HS-27A (cell line): ENCODE data around the gene SSTR3.

Experiments
- DNase-seq: peaks from one replicate; pipeline ENCODE4 v3.0.0-alpha.2; 2012; ENCODE audit warnings: low read depth, missing footprints

The SSTR3 gene

DNA sequence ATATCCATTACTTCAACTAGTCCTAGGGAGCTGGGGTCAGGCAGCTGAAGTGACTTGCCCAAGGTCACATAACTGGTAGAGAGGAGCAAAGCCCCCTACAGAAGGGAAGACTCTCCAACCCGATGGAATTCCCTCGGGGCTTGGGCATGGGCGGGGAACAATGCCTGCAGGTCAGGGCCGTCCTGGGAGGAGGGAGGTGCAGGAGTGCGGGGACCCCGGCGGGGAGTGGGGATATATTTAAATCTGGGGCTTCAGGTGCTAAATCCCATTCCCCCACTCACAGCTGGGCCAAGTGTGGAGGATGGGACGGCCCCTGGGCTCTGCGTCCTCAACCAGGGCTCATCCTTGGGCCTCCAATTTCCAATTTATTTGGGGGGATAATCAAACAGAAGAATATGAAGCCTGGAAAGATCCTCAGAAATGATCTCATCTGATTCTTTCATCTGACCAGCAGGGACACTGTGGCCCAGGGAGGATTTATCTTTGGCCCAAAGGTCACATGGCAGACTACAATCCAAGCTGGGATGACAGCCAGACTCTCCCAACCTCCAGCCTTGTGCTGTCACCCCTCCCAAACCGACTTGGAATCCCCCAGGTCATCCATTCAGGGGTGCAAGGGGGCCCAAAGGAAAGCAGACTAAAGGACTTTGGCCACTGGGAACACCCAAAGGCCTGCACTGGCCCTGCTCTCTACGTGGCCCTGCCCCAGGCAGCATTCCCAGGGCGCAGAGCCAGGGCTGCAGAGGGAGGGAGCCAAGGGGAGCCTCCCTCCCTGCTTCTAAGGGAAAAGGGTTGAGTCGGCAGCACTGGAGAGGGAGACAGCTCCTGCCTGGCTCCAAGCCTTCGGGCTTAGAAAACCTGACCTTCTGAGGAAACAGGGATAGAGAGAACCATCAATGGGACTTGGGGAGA is 15.5 kb downstream of the SSTR3 start:
- DNase-seq, result no peak

DNA sequence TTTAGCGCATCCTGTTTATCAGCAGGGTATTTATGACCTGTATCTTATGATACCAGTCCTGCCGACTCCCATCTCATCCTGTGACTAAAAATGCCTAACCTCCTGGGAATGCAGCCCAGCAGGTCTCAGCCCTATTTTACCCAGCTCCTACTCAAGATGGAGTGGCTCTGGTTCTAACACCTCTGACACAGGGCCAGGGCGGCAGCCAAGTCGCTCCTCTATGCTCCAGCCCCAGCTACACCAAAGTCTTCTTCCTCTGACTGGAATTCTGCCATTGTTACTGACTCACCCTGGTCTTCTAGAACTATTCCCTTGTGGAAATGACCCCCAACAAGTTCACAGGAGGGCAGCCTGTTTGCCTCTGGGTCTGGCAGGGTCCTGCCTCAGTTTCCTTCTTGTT is 16.4 kb downstream of the SSTR3 start:
- no peak for DNase-seq

DNA sequence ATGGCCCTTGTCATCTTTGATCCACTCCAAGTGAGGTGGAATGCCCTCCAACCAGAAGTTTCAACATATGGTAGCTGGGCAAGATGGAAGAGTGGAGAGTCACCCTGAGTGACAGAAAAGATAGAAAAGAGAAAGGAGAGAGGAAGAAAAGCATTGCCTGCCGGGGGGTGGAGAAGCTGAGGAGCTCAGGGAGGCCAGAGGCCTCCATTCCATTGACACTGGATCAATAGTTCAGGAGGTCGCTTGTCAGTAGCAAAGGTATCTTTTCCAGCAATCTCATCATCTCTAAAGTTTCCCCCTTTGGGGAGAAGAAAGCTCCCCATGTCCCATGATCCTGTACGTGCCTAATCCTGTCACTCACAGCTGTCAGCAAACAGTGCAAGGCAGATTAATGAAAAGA is 17.5 kb downstream of the SSTR3 start:
- DNase-seq, result no peak

DNA sequence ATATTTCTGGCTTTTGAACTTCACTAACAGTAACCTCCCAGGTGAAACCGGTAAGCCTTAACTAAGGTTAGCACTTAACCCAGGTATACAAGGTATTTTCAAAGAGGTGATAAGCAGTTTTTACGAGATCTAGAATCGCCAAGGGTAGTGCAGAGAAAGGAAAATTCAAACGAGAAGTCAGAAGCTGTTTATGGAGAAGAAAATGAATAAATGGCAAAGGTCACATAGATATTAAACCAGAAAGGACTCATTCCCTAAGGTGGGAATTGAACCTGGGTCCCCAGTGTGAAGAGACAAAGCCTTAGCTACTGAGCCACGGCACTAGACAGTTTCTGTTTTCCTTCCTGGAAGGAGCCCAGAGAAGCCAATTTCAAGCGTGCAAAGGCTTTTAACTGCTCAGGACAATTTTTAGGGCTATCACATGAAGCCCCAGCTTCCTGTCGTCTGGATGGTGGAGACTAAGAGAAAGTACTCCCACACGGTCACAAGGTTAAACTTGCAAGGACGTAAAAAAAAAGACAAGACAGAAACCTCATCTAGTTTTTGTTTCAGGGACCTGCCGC is 18.6 kb downstream of the SSTR3 start:
- DNase-seq, result no peak

DNA sequence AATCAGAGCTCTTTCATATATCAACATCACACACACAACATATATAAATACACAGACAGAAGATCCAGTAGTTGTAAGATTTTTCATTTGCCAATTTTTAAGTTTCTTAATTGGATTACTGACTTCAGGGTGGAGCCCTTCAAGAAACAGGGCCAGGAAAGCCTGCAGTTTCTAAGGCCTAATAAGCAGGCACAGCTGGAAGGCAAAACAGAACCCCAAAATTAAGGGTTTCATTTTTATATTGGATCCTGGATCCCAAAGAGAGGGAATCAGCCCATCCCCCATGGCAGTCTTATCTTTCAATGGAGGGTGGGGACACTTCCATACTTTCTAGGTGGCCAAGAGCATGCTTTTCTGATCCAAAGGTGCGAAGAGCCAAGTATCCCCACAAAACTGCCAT is 19.5 kb downstream of the SSTR3 start:
- no peak for DNase-seq

DNA sequence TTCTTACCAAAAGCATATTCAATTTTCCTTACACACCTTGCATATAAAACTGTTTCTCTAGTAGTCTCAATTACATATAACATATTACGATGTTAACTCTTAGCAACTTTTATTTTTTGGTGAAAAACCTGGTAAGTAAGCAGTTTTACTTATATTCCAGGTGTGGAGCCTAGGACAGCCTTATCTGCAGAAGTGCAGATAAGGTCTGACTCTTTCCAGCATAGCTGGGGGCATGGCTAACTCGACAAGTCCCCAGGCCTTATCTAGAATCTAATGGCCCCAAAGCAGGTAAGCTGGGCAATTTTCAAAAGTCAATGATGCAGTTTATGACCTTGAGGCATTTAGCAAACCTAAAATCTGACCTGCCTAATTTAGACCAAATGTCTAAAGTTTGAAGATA is 20.1 kb downstream of the SSTR3 start:
- no peak for DNase-seq

DNA sequence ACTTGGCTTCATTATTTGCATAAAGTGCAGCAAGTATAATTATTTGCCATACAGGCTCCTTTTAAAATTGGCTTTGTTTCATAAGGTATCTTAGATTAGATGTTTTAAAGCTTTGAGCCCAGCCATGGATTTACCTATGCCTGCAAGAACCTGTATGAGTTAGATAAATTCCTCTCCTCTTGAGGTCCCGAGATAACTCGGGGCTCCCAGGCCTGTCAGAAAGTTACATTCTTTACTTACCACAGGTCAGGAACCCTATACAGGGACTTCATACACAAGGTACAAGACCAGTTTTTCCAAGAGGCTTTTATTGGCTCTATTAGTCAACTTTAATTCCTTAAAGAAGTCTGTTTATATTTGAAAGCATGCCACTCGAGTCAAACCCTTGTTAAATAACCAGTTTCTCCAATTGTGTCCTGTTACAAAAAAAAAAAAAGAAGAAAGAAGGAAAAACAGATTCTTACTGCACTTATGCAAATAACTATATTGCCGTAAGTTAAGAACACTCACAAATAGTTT is 22.0 kb downstream of the SSTR3 start:
- no peak for DNase-seq

DNA sequence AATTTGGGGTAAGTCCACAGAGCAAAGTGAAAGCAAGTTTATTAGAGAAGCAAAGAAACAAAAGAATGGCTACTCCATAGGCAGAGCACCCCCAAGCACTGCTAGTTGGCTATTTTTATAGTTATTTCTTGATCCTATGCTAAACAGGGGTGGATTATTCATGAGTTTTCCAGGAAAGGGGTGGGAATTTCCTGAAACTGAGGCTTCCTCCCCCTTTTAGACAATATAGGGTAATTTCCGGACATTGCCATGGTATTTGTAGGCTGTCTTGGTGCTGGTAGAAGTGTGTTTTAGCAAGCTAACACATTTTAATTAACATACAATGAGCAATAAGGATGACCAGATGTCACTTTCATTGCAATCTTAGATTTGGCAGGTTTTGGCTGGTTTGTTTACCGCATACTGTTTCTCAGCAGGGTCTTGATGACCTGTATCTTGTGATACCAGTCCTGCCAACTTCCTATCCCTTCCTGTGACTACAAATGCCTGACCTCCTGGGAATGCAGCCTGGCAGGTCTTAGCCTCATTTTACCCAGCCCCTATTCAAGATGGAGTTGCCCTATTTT is 23.3 kb downstream of the SSTR3 start:
- no peak for DNase-seq

DNA sequence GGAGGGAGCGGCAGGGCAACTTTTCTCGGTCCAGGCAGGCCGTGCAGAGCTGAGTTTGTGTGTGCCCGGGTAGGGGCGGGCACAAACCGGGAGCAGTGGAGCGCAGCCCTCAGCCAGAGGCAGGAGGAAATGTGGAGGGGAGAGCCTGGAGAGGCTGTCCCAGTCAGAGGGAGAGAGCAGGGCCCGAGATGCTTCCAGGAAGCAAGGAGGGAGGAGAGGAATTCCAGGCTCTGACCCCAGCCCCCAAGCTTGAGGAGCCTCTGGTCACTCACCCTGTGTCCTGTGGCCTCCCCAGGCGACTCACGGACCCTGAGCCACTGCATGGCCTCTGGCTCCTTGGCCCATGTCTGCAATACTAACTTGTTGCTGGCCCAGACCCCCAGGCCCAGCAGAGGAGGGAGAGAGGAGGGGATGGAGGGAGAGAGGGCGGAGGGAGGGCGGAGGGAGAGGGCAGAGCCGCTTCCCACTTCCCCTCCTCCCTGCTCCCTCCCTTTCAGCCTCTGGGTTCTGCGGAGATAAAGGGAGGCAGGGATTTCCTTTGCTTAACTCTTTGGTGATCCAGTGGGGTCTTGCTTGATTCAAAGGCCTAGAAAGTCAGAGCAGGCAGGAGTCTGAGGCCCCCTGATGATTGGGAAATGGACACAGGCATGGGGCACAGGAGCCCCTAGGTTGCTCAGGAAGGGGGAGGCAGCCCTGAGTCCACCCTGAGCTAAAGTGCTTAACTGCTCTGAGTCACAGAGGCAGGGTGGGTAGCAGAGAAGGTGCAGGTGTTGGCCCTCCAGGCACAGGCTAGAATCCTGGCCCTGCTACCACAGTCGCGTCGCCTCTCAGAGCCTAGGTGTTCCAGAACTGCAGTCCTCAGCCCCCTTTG is 24.2 kb downstream of the SSTR3 start, which contains the start of gene C1QTNF6:
Gene C1QTNF6, minus strand, starts transcription at position 357 of the 871 bp plus-strand sequence. Its CDS starts 34 bp downstream, at position 323.
- no peak for DNase-seq

DNA sequence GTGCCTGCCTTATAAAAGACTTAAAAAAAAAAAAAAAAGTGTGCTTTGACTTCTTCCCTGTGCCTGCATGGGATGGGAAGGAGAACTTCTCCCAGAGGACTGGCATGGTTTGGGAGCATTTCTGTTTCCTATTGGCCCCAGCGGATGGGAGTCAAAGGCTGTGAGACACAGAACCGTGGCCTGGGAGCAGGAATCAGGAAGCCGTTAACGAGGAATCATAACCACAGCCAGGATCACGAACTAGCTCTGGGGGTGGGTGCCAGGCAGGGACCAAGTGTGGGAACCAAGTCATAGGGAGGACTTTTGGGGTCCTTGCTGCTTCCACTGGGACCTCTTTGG is 24.8 kb downstream of the SSTR3 start:
- no peak for DNase-seq

DNA sequence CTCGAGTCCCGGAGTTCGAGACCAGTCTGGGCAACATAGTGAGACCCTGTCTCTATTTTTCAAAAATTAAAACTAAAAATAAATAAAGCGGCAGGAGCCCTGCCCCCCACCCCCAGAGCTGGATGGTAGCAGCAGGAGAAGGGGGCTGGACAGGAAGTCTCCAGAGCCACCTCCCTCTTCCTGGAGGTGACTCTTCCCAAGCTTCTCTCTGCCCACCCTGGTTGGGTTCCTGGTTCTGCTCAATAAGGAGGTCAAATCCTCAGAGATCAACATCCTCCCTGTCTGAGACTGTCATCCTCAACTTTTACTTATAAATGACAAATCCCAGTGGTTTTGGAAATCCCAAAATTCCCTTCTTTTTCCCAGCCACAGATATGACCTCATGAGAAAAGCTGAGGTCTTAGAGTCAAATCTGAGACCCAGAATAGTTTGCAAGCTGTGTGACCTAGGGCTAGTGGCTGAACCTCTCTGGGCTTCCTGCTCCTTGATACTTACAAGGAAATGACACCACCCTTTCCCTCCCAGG is 25.2 kb downstream of the SSTR3 start:
- DNase-seq, result no peak

DNA sequence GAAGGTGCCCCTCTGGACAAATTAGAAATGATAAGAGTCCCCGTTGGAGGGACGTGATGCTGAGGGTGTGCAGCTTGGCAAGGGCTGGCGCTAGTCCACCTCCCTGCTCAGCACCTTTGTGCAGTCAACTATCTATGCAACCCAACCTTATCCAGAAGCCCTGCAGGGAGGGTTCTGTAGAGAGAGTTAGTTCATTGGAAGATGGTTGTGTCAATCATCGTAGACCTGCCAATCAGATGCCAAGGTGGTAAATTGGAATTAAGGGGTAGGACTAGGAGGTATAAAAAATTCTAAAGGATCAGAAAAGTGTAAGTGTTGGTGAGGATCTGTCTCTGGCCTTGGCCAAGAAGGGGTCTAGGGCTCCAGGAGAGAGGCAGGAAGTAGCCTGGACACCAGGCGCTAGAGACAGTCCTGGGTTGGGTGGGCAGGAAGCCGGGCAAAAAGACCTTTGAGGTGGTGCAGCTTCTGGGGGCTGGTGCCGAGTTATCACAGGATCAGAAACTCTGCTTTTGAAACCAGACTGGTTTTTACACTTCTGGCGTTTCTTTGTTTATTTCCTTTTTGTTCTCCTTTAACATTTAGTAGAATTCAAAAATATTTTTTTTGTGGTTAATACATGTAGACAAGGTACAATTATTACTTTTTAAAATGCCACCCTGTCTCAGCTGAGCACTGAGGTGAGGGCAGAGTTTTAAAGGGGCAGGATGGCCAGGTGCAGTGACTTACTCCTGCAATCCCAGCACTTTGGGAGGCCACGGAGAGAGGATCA is 25.9 kb downstream of the SSTR3 start:
- no peak for DNase-seq

DNA sequence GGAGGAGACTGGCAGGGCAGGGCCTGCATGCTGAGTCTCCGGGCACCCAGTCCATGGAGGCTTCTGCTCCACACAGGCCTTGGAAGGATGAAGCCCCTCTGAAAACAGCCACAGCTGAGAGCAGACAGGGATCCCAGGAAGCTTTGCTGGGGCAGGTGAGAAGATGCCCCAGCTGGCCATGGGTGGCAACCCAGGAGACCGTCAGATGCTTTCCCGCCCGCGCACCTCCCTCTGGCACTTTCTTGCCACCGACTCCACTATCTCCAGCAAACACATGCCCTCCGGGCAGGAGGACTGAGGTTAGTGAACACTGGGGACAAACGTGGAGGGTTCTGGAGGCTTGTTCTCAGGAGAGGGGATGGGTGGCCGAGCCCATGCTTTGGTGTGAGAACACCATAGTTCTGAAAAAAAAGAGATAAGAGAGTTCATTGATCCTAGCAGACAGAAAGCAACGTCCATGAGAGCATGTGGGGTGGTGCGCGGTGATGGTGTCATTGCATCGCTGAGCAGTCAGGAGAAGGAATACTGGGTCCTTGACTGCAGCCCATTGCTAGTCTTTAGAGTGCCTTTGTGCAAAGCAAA is 26.5 kb downstream of the SSTR3 start:
- DNase-seq, result no peak

DNA sequence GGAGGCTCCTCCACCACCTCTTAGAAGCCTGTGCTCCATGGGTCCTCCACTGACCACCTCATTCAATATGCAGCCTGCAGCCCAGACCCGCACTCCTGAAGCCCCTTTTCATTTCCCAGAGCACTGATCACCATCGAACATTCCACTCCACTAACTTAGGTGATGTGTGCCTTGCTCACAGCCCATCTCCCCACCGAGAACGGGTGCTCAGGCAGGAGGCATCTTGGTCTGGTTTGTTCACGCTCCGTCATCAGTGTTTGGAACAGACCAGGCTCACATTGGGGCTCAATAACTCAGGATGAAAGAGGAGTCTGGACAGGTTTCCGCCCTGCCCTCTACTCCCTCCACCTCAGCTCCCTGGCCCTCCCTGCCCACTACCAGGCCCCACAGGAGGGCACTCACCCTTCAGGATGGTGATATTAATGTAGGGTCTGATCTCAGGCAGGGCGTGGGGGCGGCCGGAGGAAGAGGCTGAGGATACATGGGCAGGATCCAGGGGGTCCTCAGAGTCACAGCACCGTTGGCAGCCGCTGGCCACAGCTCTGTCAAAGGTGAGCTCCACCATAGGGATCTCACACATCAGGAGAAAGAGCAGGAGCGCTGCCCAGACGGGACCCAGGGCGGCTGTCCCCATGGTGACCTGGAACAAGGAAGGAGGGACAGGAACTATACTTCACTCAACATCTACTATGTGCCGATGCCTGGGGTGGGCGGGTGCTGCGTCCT is 27.3 kb downstream of the SSTR3 start:
- no peak for DNase-seq

DNA sequence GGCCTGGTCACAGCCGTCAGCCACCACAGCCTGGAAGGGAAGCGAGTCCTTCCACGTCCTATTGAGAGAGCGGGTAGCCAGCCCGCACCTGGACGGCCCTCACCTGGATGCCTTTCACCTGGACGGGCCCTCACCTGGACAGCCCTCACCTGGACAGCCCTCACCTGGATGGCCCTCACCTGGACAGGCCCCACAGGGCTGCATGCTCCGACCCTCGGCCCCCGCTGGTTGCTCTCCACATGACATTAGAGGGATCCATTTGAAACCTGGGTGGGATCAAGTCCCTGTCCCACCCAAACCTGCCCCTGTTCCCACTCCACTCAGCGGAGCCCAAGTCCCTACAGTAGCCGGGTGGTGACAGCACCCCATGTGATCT is 27.9 kb downstream of the SSTR3 start:
- no peak for DNase-seq

DNA sequence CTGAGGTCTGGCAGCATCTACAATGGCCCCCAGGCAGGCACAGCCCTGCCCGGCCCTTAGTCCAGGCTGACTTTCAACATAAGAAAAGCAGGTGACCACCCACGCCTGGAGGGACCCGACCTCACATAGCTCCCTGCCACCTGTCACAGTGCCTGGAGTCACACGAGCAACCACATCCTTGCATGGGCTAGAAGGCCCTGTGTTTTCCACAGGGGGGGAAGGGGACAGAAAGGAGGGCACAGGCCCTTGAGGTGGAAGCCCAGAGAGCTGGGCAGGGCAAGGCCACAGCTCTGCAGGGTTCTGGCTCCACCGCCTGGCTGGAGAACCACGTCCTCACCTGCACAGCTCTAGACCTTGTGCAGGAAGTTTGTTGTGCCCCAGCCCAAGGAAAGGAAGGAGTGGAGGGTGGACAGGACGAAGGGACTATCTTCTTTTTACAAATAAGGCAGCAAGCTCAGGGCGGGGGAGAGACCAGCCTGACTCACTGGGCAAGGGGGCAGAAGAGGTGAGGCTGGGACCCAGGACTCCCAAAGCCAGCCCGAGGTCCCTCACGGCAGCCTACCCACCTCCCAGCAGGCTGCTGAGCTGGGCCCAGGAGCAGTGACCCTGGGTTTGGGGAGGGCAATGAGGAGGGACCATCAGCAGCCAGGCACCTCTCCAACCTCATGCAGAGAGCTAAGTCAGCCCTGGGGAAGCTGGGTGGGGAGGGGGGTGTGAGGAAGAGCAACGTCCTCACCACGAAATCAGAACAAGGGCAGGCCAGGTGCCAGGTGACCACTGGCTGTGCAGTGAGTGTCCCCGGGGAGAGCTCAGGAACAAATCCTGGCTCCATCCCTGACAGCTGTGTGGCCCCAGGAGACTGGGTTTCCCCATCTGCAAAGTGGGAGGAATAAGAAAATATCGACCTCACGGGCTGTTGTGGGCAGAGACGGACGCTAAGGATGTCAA is 28.6 kb downstream of the SSTR3 start:
- DNase-seq, result no peak

DNA sequence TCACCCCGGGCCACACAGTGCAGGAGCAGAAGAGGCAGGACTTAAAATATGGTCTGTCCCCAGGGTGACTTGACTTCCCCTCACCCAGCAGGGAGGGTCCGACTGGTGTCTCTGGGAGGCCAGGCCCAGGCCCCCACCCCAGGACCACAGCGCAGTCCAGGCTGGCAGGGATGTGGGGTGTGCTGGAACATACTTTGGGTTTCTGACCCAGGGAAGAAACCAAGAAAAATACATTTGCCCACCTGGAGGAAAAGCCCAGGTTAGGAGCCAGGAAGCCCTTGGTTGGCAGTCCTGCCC is 29.4 kb downstream of the SSTR3 start:
- DNase-seq, result no peak

DNA sequence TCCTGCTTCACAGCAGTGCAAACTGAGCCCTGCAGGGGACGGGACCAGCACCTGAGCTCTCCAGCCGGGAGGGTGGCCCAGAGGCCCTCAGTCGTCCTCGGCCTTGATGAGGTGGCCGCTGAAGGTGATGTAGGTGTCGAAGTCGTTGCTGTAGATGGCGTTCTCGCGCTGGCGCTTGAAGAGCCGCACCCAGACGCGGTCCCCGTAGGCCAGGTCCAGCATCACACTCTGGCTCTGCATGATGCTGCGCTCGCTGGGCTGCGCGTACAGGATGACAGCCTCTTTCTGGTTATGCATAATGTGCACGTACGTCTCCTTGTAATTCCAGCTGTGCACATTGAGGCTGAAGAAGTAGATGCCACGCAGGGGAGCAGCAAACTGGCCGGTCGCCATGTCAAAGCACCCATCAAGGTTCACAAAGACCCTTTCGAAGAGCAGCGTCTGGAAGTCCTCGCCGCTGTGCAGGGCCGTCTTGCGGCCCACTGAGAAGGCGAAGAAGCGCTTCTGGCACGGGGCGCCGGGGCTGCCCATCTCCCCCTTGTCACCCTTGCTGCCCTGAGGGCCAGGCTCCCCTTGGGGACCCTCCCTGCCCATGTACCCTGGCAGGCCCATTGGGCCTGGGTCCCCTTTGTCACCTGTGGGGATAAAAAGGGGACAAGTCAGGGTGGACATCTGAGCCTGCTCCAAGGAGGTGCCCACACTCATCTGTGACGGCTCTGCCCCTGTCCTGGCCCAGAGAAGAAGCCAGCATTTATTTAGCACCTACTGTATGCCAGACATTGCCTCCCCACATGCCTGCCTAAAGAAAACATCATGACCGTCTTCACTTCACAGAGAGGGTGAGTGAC is 30.0 kb downstream of the SSTR3 start:
- DNase-seq, result no peak
